ENCODE data around the gene KCNIP3.

Gene KCNIP3

DNA sequence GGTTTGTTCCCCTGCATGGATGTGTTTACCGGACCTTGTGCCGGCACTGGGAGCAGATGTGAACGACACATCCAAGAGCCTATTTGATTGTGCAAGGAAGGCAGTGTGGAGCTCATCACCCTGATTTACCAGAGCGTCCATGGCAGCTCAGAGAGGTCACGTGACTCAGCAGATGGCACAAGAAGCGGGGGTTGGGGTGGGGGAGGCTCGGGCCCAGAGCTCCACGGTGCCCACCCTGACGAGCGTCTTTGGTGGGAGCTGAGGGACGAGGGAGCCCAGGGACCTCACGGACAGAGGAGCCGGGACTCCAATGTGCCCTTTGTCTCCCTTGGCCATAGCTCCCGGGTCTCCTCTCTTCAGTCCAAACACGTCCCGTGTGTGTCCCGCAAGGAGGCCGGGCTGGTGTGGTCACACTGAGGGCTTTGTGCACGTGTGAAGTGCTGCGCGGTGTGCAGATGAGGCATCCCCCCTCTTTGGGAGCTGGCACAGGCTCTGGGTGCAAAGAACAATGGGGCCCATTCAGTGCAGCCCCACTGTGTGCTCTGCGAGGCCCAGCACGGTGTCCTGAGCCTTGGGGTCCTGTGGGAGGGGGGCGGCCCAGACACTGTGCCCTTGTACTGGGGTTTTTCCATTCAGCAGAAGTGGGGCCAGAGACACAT is 15.5 kb downstream of the KCNIP3 start:
- H2AFZ ChIP-seq (ENCODE audit: low read depth, low read length) = no peak overlapping the region
- H3K18ac ChIP-seq (ENCODE audit: low read depth in 1 of 2, low read length in 2 of 2) = no peak overlapping the region
- H3K4me2 ChIP-seq (ENCODE audit: low read length, poor library complexity, severe bottlenecking) = no peak overlapping the region
- H3K14ac ChIP-seq (ENCODE audit: low read length in 2 of 2) = no peak overlapping the region
- H2BK5ac ChIP-seq (ENCODE audit: low read depth, low read length, poor library complexity, severe bottlenecking) = peak overlapping the region; percentile 22
- H3K4me1 ChIP-seq (ENCODE audit: control insufficient read depth, insufficient read depth, low read depth, low read length) = peaks cover 60% of the 10 kb centered on the region
- H2BK15ac ChIP-seq (ENCODE audit: low read depth, poor library complexity, severe bottlenecking) = no peak overlapping the region
- no peaks in the 10 kb centered on the region for H3K79me1 ChIP-seq (replicated peaks; ENCODE audit: low read length, poor library complexity, severe bottlenecking)
- peak overlapping the region; percentile 85 for H2AK5ac ChIP-seq (ENCODE audit: low read length, severe bottlenecking)
- H3K36me3 ChIP-seq (ENCODE audit: control insufficient read depth in 1 of 2, insufficient read depth in 2 of 2, low read depth in 1 of 2, low read length in 2 of 2) = no peaks in the 10 kb centered on the region
- DNase-seq = no peak
- H3K23ac ChIP-seq (ENCODE audit: low read length in 2 of 2) = no peak overlapping the region
- H4K8ac ChIP-seq (ENCODE audit: low read length) = no peak overlapping the region
- H3K27me3 ChIP-seq (ENCODE audit: control insufficient read depth in 1 of 2, insufficient read depth in 1 of 2, low read length in 2 of 2) = peaks cover 0 to 69% of the 10 kb centered on the region in 2 experiments
- H3K9ac ChIP-seq (ENCODE audit: low read length) = no peak overlapping the region
- H3K9me3 ChIP-seq (ENCODE audit: control insufficient read depth, low read length) = no peaks in the 10 kb centered on the region
- WGBS = 89% methylated on average over 24 of the region's 24 CpGs
- H3K4ac ChIP-seq (ENCODE audit: low read depth in 1 of 2, low read length in 2 of 2) = no peak overlapping the region
- no peak overlapping the region for H3K27ac ChIP-seq (ENCODE audit: low read length, poor library complexity, severe bottlenecking)
- H2BK12ac ChIP-seq (ENCODE audit: low read length in 2 of 2) = no peak overlapping the region
- no peak overlapping the region for H2BK120ac ChIP-seq (ENCODE audit: low read depth, low read length)
- no peak overlapping the region for H4K91ac ChIP-seq (ENCODE audit: low read length)
- H3K4me3 ChIP-seq (ENCODE audit: insufficient read depth in 1 of 2, low read depth in 1 of 2, low read length in 2 of 2) = no peak overlapping the region

DNA sequence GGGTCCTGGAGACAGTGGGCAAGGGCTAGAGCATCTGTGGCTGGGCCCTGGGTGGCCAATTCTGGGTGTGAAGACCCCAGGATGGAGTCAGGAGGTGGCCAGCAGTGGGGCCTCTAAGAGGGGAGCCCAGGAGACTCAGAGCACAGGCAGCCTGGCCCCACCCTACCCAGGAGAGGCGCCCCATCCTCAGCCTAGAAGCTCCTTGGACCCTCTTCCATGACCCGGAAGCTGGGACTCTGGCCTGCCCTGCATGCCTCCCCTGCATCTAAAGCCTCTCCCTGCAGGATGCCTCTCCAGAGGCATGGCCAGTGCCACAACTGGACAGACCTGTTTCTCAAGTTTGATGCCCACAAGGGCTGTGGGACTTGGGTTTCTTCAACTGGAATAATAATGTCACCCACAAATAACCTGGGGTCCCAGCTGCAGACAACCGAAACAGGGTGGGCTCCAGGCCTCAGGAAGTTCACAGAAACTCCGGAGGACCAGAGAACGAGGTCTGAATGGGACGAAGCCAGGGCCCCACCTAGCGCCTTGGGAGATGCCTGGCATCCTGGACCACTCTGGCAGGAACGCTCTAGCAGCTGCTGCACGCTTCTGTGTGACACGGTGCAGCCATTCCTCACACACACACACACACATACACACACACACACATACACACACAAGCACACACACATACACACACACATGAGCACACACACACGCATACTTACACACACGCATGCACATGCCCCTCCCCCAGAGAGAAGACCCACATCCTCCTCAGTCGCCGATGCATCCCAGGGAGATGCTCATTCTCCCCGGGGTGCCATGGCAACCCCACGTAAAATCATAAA is 16.4 kb downstream of the KCNIP3 start:
- Histone ChIP-seq H4K91ac (ENCODE audit: low read length) (no peak overlapping the region), H2BK15ac (ENCODE audit: low read depth, poor library complexity, severe bottlenecking) (no peak overlapping the region), H4K8ac (ENCODE audit: low read length) (no peak overlapping the region), H3K79me1 (replicated peaks; ENCODE audit: low read length, poor library complexity, severe bottlenecking) (no peaks in the 10 kb centered on the region), H3K36me3 (ENCODE audit: control insufficient read depth in 1 of 2, insufficient read depth in 2 of 2, low read depth in 1 of 2, low read length in 2 of 2) (no peaks in the 10 kb centered on the region), H2BK5ac (ENCODE audit: low read depth, low read length, poor library complexity, severe bottlenecking) (peak overlapping the region; percentile 22), H3K14ac (ENCODE audit: low read length in 2 of 2) (no peak overlapping the region), H3K23ac (ENCODE audit: low read length in 2 of 2) (no peak overlapping the region), H2AFZ (ENCODE audit: low read depth, low read length) (no peak overlapping the region), H2BK12ac (ENCODE audit: low read length in 2 of 2) (no peak overlapping the region), H2BK120ac (ENCODE audit: low read depth, low read length) (no peak overlapping the region), H3K4ac (ENCODE audit: low read depth in 1 of 2, low read length in 2 of 2) (no peak overlapping the region), H3K18ac (ENCODE audit: low read depth in 1 of 2, low read length in 2 of 2) (no peak overlapping the region), H3K27me3 (ENCODE audit: control insufficient read depth in 1 of 2, insufficient read depth in 1 of 2, low read length in 2 of 2) (peaks cover 0 to 63% of the 10 kb centered on the region in 2 experiments), H3K9ac (ENCODE audit: low read length) (no peak overlapping the region), H3K4me1 (ENCODE audit: control insufficient read depth, insufficient read depth, low read depth, low read length) (peaks cover 61% of the 10 kb centered on the region), H3K9me3 (ENCODE audit: control insufficient read depth, low read length) (no peaks in the 10 kb centered on the region), H3K4me3 (ENCODE audit: insufficient read depth in 1 of 2, low read depth in 1 of 2, low read length in 2 of 2) (no peak overlapping the region), H3K27ac (ENCODE audit: low read length, poor library complexity, severe bottlenecking) (no peak overlapping the region), H2AK5ac (ENCODE audit: low read length, severe bottlenecking) (peak overlapping the region; percentile 85), H3K4me2 (ENCODE audit: low read length, poor library complexity, severe bottlenecking) (no peak overlapping the region)
- 88% methylated on average over 16 of the region's 16 CpGs for WGBS
- DNase-seq = no peak

DNA sequence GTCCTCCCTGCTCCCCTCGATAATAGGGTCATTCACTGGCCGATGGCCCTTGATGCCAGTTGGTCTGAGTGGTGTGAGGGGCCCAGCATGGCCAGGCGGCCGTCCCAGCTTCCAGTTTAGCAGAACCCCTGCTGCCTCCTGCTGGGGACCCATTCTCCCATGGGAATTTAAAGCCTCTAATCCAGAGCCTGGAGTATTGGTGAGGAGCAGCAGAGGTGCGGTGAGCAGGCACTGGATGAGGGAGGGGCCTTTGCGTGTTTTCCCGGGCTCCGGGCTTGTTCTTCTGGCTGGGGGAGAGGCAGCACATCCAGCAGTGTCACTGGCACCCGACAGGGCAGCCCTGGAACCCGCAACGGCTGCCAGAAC is 17.4 kb downstream of the KCNIP3 start:
- no peak overlapping the region for H2AFZ ChIP-seq (ENCODE audit: low read depth, low read length)
- H2AK5ac ChIP-seq (ENCODE audit: low read length, severe bottlenecking) = peak overlapping the region; percentile 96
- H3K4ac ChIP-seq (ENCODE audit: low read depth in 1 of 2, low read length in 2 of 2) = no peak overlapping the region
- H3K14ac ChIP-seq (ENCODE audit: low read length in 2 of 2) = no peak overlapping the region
- H3K9me3 ChIP-seq (ENCODE audit: control insufficient read depth, low read length) = no peaks in the 10 kb centered on the region
- no peak overlapping the region for H3K4me3 ChIP-seq (ENCODE audit: insufficient read depth in 1 of 2, low read depth in 1 of 2, low read length in 2 of 2)
- no peak overlapping the region for H2BK120ac ChIP-seq (ENCODE audit: low read depth, low read length)
- H3K23ac ChIP-seq (ENCODE audit: low read length in 2 of 2) = no peak overlapping the region
- peak overlapping the region; percentile 97 for H3K27ac ChIP-seq (ENCODE audit: low read length, poor library complexity, severe bottlenecking)
- H2BK5ac ChIP-seq (ENCODE audit: low read depth, low read length, poor library complexity, severe bottlenecking) = peak overlapping the region; percentile 99
- H2BK15ac ChIP-seq (ENCODE audit: low read depth, poor library complexity, severe bottlenecking) = no peak overlapping the region
- H4K8ac ChIP-seq (ENCODE audit: low read length) = no peak overlapping the region
- no peaks in the 10 kb centered on the region for H3K36me3 ChIP-seq (ENCODE audit: control insufficient read depth in 1 of 2, insufficient read depth in 2 of 2, low read depth in 1 of 2, low read length in 2 of 2)
- H3K27me3 ChIP-seq (ENCODE audit: control insufficient read depth in 1 of 2, insufficient read depth in 1 of 2, low read length in 2 of 2) = peaks cover 0 to 67% of the 10 kb centered on the region in 2 experiments
- no peak overlapping the region for H4K91ac ChIP-seq (ENCODE audit: low read length)
- H3K18ac ChIP-seq (ENCODE audit: low read depth in 1 of 2, low read length in 2 of 2) = no peak overlapping the region
- H3K4me2 ChIP-seq (ENCODE audit: low read length, poor library complexity, severe bottlenecking) = no peak overlapping the region
- no peak overlapping the region for H3K9ac ChIP-seq (ENCODE audit: low read length)
- no peaks in the 10 kb centered on the region for H3K79me1 ChIP-seq (replicated peaks; ENCODE audit: low read length, poor library complexity, severe bottlenecking)
- no peak overlapping the region for H2BK12ac ChIP-seq (ENCODE audit: low read length in 2 of 2)
- 78% methylated on average over 11 of the region's 11 CpGs for WGBS
- DNase-seq = no peak
- H3K4me1 ChIP-seq (ENCODE audit: control insufficient read depth, insufficient read depth, low read depth, low read length) = peaks cover 62% of the 10 kb centered on the region

DNA sequence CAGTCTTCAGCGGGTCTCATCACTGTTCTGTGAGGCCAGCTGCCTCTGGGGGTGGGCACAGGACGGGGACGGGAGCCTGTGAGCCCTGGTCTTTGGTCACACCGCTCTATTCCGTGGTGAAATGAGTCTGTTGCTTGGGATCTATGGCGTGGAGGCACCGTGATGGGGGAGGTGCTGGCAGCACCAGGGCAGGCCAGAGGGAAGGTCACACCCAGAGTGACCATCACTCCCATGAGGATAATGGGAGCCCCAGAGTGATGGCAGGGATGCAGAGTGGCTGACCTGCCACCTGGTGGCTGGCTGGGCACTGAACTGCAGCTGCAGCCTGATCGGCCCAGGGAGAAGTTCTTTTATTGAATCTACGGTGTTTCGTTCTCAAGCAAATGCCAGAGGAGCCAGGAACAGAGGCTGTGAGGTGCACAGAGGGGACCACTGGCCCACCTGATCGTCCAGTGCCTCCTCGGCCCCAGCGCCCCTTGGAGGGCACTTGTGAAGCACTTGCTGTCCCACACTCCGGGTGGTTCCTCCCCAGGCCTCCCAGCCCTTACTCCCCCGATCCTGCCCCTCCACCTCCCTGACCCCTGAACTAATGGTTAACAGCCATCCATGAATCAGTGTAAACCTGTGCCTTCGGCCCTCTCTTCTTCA is 17.9 kb downstream of the KCNIP3 start:
- no peaks in the 10 kb centered on the region for H3K9me3 ChIP-seq (ENCODE audit: control insufficient read depth, low read length)
- H3K79me1 ChIP-seq (replicated peaks; ENCODE audit: low read length, poor library complexity, severe bottlenecking) = no peaks in the 10 kb centered on the region
- H3K4ac ChIP-seq (ENCODE audit: low read depth in 1 of 2, low read length in 2 of 2) = no peak overlapping the region
- H3K23ac ChIP-seq (ENCODE audit: low read length in 2 of 2) = no peak overlapping the region
- no peak overlapping the region for H4K8ac ChIP-seq (ENCODE audit: low read length)
- DNase-seq = no peak
- no peak overlapping the region for H4K91ac ChIP-seq (ENCODE audit: low read length)
- no peak overlapping the region for H3K18ac ChIP-seq (ENCODE audit: low read depth in 1 of 2, low read length in 2 of 2)
- H3K27me3 ChIP-seq (ENCODE audit: control insufficient read depth in 1 of 2, insufficient read depth in 1 of 2, low read length in 2 of 2) = peaks cover 0 to 65% of the 10 kb centered on the region in 2 experiments
- 75% methylated on average over 16 of the region's 16 CpGs for WGBS
- H3K4me2 ChIP-seq (ENCODE audit: low read length, poor library complexity, severe bottlenecking) = no peak overlapping the region
- H2AFZ ChIP-seq (ENCODE audit: low read depth, low read length) = no peak overlapping the region
- H3K36me3 ChIP-seq (ENCODE audit: control insufficient read depth in 1 of 2, insufficient read depth in 2 of 2, low read depth in 1 of 2, low read length in 2 of 2) = no peaks in the 10 kb centered on the region
- H2BK12ac ChIP-seq (ENCODE audit: low read length in 2 of 2) = no peak overlapping the region
- H2BK15ac ChIP-seq (ENCODE audit: low read depth, poor library complexity, severe bottlenecking) = no peak overlapping the region
- H3K9ac ChIP-seq (ENCODE audit: low read length) = no peak overlapping the region
- H3K27ac ChIP-seq (ENCODE audit: low read length, poor library complexity, severe bottlenecking) = peak overlapping the region; percentile 97
- peaks cover 57% of the 10 kb centered on the region for H3K4me1 ChIP-seq (ENCODE audit: control insufficient read depth, insufficient read depth, low read depth, low read length)
- no peak overlapping the region for H3K14ac ChIP-seq (ENCODE audit: low read length in 2 of 2)
- no peak overlapping the region for H3K4me3 ChIP-seq (ENCODE audit: insufficient read depth in 1 of 2, low read depth in 1 of 2, low read length in 2 of 2)
- H2AK5ac ChIP-seq (ENCODE audit: low read length, severe bottlenecking) = peak overlapping the region; percentile 96
- peak overlapping the region; percentile 99 for H2BK5ac ChIP-seq (ENCODE audit: low read depth, low read length, poor library complexity, severe bottlenecking)
- no peak overlapping the region for H2BK120ac ChIP-seq (ENCODE audit: low read depth, low read length)
